Activated CD8-positive, alpha-beta T cell treated with anti-CD3 and anti-CD28 coated beads for 36 hours (primary cell): ENCODE results near the gene GNB1. TPM values are rescaled to one million over a fixed set of nuclear protein-coding genes. Genes with fewer than 3 reads are reported as not detected.
A peak's percentile ranks its signal among the peaks of the same experiment; 100 is the strongest.

Source experiments
- ATAC-seq: fragments of 200-7000 bp; cut with Tn5 transposase; one replicate; pipeline ENCODE4 v1.10.0; 2021; ENCODE audit warnings: mild to moderate bottlenecking, moderate library complexity
- CTCF ChIA-PET: fragments of 350-600 bp; sonication (Branson Sonifier 250); formaldehyde crosslinking; loops from one replicate; lab custom pipeline; 2021; ENCODE audit warnings: antibody characterized with exemption; lab: Charles Lee
- POLR2A ChIA-PET: fragments of 350-600 bp; sonication (Branson Sonifier 250); formaldehyde crosslinking; loops from one replicate; lab custom pipeline; 2021; ENCODE audit warnings: antibody characterized with exemption; lab: Charles Lee
- DNase-seq: peaks from one replicate; pipeline ENCODE4 v3.0.0-alpha.2; 2020
- H3K27ac Mint-ChIP-seq: one replicate; pipeline ENCODE4 v1.8.0; 2021; ENCODE audit warnings: mild to moderate bottlenecking, mixed read lengths
- H3K27me3 Mint-ChIP-seq: one replicate; pipeline ENCODE4 v1.8.0; 2021; ENCODE audit warnings: mixed read lengths
- H3K36me3 Mint-ChIP-seq: one replicate; pipeline ENCODE4 v1.8.0; 2021; ENCODE audit warnings: low read depth, mixed read lengths
- H3K4me1 Mint-ChIP-seq: one replicate; pipeline ENCODE4 v1.8.0; 2021; ENCODE audit warnings: low read depth, mixed read lengths
- H3K4me3 Mint-ChIP-seq: one replicate; pipeline ENCODE4 v1.8.0; 2021; ENCODE audit warnings: mild to moderate bottlenecking, moderate library complexity, mixed read lengths
- H3K9me3 Mint-ChIP-seq: one replicate; pipeline ENCODE4 v1.8.0; 2021; ENCODE audit warnings: mixed read lengths
- CTCF ChIP-seq: fragments of 200-600 bp; IDR thresholded peaks from one replicate; pipeline ENCODE4 v1.8.0; 2022; ENCODE audit warnings: antibody characterized with exemption, mild to moderate bottlenecking
- intact Hi-C: fragments of 100-400 bp; cut with micrococcal nuclease; formaldehyde crosslinking; loops from one replicate; pipeline ENCODE4 v1.10.0; 2022
- total RNA-seq, 2 experiments: library from RNA; stranded (reverse); gene quantifications; one replicate each; pipeline ENCODE4 v1.2.3, GENCODE V29; 2021

GNB1 gene
- total RNA-seq, 2 experiments from 2014 or later = 318 to 330 TPM

- peak overlapping the region; percentile 67 for H3K27ac Mint-ChIP-seq
- H3K4me1 Mint-ChIP-seq = peaks cover 13% of the 10 kb centered on the region
- peaks cover 3% of the 10 kb centered on the region for H3K27me3 Mint-ChIP-seq
- CTCF ChIA-PET = interaction anchor here (1.5 to 5.4 kb wide), 5 partner anchors 8 to 144 kb away, joined by 3 to 80 read pairs (median 18); partner anchors contain the start of gene TMEM52
- no peak for TF ChIP-seq CTCF
- ATAC-seq = no peak
- POLR2A ChIA-PET = interaction anchor here (0.8 to 1.7 kb wide), 4 partner anchors 14 to 130 kb away, joined by 3 to 9 read pairs (median 3); no protein-coding TSS in a partner anchor
- H3K4me3 Mint-ChIP-seq = peak overlapping the region; percentile 75
- no peak for DNase-seq
- H3K36me3 Mint-ChIP-seq = no peaks in the 10 kb centered on the region
- intact Hi-C loops = no loop called here
- H3K9me3 Mint-ChIP-seq = no peaks in the 10 kb centered on the region
Measured at GRCh38 chr1:1910033-1910465, 19.2 kb upstream of the GNB1 start.

- DNase-seq = peak; percentile 42
- no peak for ATAC-seq
- Mint-ChIP-seq H3K36me3 (no peaks in the 10 kb centered on the region), H3K27ac (peak overlapping the region; percentile 42), H3K9me3 (no peaks in the 10 kb centered on the region), H3K4me1 (peaks cover 13% of the 10 kb centered on the region), H3K4me3 (peak overlapping the region; percentile 66), H3K27me3 (no peaks in the 10 kb centered on the region)
- no peak for TF ChIP-seq CTCF
- POLR2A ChIA-PET = interaction anchor here (1.0 to 1.7 kb wide), 7 partner anchors 9 to 132 kb away, joined by 3 to 9 read pairs (median 6); no protein-coding TSS in a partner anchor
- CTCF ChIA-PET = interaction anchor here (0.6 to 5.4 kb wide), 17 partner anchors 9 to 142 kb away, joined by 3 to 80 read pairs (median 4); partner anchors contain the start of gene TMEM52
- intact Hi-C loops = no loop called here
Measured at GRCh38 chr1:1908506-1908791, 17.6 kb upstream of the GNB1 start.

GRCh38 chr1:1907098-1907736 lies 16.3 kb upstream of the GNB1 start:
- Mint-ChIP-seq H3K4me1 (peaks cover 13% of the 10 kb centered on the region), H3K9me3 (no peaks in the 10 kb centered on the region), H3K36me3 (no peaks in the 10 kb centered on the region), H3K27ac (no peak overlapping the region), H3K27me3 (no peaks in the 10 kb centered on the region), H3K4me3 (no peak overlapping the region)
- TF ChIP-seq CTCF = no peak
- ATAC-seq (no peak), DNase-seq (peak; percentile 39)
- ChIA-PET CTCF (interaction anchor here (1.3 to 5.4 kb wide), 9 partner anchors 11 to 137 kb away, joined by 4 to 80 read pairs (median 18); no protein-coding TSS in a partner anchor), POLR2A (interaction anchor here (1.2 to 1.7 kb wide), 3 partner anchors 9 to 18 kb away, joined by 3 to 6 read pairs (median 4); no protein-coding TSS in a partner anchor)
- intact Hi-C loops = no loop called here

GRCh38 chr1:1906185-1907097 lies 15.6 kb upstream of the GNB1 start:
- DNase-seq = peak; percentile 80
- peak; percentile 41 for ATAC-seq
- Mint-ChIP-seq H3K36me3 (no peaks in the 10 kb centered on the region), H3K9me3 (no peaks in the 10 kb centered on the region), H3K4me3 (peak overlapping the region; percentile 14), H3K4me1 (peaks cover 13% of the 10 kb centered on the region), H3K27ac (no peak overlapping the region), H3K27me3 (no peaks in the 10 kb centered on the region)
- intact Hi-C loops = no loop called here
- TF ChIP-seq CTCF = peak; percentile 96
- ChIA-PET POLR2A (interaction anchor here (0.6 to 1.7 kb wide), 7 partner anchors 11 to 182 kb away, joined by 3 to 5 read pairs (median 3); partner anchors contain the start of gene CDK11A), CTCF (interaction anchor here (0.5 to 5.4 kb wide), 33 partner anchors 11 to 300 kb away, joined by 3 to 80 read pairs (median 5); no protein-coding TSS in a partner anchor)
